ENCODE data around the gene UCHL1.

DNA sequence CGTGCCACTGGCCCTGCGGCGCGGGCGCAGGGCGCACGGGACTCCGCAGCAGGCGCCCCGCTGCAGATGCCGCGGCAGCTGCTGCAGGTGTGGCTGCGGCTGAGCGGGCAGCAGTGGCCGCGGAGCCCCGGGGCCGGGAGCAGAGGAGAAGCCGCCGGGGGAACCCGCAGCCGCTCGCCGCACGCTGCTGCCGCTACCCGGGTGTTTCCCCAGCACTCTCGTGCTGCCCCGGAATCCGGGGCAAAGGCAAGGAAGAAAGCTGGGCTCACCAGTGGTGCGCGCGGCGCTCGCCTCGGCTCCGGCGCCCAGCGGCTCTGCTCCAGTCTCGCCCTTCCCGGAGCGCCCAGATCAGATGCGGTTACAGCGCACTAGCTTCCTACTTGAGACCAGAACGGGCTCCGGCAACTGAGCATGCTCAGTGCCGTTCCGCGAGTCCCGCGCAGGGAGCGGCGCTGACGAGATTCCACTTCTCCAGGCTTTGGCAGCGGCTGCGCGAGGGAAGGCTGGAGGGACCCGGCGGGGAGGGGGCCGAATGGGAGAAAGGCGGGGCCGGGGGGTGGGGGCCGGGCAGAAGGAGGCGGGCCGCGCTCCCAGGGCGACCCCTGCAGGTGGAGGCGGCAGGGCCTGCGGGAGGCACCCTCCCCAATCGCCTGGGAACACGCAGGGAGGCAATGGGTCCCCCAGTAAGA, 42.4 kb upstream of the UCHL1 start, which contains the start of gene APBB2:
- TF ChIP-seq, protein P1, sequence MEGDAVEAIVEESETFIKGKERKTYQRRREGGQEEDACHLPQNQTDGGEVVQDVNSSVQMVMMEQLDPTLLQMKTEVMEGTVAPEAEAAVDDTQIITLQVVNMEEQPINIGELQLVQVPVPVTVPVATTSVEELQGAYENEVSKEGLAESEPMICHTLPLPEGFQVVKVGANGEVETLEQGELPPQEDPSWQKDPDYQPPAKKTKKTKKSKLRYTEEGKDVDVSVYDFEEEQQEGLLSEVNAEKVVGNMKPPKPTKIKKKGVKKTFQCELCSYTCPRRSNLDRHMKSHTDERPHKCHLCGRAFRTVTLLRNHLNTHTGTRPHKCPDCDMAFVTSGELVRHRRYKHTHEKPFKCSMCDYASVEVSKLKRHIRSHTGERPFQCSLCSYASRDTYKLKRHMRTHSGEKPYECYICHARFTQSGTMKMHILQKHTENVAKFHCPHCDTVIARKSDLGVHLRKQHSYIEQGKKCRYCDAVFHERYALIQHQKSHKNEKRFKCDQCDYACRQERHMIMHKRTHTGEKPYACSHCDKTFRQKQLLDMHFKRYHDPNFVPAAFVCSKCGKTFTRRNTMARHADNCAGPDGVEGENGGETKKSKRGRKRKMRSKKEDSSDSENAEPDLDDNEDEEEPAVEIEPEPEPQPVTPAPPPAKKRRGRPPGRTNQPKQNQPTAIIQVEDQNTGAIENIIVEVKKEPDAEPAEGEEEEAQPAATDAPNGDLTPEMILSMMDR (IDR thresholded peaks at IDR 0.05 in 2 of 3, conservative IDR thresholded peaks at IDR 0.05 in 1 of 3; ENCODE audit: borderline replicate concordance in 1 of 3, insufficient read depth in 1 of 3, low read depth in 2 of 3, low read length in 2 of 3) = peak in 2 of 3 experiments; percentile 70 to 77; a peak in 4 of 6 replicates
- TF ChIP-seq, protein P2, sequence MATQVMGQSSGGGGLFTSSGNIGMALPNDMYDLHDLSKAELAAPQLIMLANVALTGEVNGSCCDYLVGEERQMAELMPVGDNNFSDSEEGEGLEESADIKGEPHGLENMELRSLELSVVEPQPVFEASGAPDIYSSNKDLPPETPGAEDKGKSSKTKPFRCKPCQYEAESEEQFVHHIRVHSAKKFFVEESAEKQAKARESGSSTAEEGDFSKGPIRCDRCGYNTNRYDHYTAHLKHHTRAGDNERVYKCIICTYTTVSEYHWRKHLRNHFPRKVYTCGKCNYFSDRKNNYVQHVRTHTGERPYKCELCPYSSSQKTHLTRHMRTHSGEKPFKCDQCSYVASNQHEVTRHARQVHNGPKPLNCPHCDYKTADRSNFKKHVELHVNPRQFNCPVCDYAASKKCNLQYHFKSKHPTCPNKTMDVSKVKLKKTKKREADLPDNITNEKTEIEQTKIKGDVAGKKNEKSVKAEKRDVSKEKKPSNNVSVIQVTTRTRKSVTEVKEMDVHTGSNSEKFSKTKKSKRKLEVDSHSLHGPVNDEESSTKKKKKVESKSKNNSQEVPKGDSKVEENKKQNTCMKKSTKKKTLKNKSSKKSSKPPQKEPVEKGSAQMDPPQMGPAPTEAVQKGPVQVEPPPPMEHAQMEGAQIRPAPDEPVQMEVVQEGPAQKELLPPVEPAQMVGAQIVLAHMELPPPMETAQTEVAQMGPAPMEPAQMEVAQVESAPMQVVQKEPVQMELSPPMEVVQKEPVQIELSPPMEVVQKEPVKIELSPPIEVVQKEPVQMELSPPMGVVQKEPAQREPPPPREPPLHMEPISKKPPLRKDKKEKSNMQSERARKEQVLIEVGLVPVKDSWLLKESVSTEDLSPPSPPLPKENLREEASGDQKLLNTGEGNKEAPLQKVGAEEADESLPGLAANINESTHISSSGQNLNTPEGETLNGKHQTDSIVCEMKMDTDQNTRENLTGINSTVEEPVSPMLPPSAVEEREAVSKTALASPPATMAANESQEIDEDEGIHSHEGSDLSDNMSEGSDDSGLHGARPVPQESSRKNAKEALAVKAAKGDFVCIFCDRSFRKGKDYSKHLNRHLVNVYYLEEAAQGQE (IDR thresholded peaks at IDR 0.05; ENCODE audit: low read depth) = no peak
- TF ChIP-seq ZBTB33 (IDR thresholded peaks at IDR 0.05; ENCODE audit: extremely low read depth, insufficient replicate concordance, low read length) = peak; percentile 55
- peak; percentile 92 for TF ChIP-seq POLR2A (IDR thresholded peaks at IDR 0.05; ENCODE audit: borderline replicate concordance, extremely low read depth, insufficient read depth, insufficient read length)
- no peak for TF ChIP-seq EGR1 (IDR thresholded peaks at IDR 0.05; ENCODE audit: low read depth)
- TF ChIP-seq SP1 (IDR thresholded peaks at IDR 0.05; ENCODE audit: low read depth) = no peak
- no peak for TF ChIP-seq ELF1 (IDR thresholded peaks at IDR 0.05; ENCODE audit: borderline replicate concordance, low read depth)
- TF ChIP-seq YY1 (IDR thresholded peaks at IDR 0.05; ENCODE audit: extremely low read depth, insufficient replicate concordance, low read depth, low read length) = peak; percentile 71
- TF ChIP-seq RAD21 (IDR thresholded peaks at IDR 0.05; ENCODE audit: low read depth) = no peak
- no peak for TF ChIP-seq EZH2phosphoT487 (IDR thresholded peaks at IDR 0.05; ENCODE audit: borderline replicate concordance)
- TF ChIP-seq TCF7L2 (IDR thresholded peaks at IDR 0.05; ENCODE audit: borderline replicate concordance, extremely low read depth, insufficient read depth, insufficient read length) = no peak
